K562 (cell line): Measurements from ENCODE around the gene GALNT18. TPM values are rescaled to one million over a fixed set of nuclear protein-coding genes. Genes with fewer than 3 reads are reported as not detected.

Source experiments
- ATAC-seq: fragments of 200-7000 bp; cut with Tn5 transposase; 3 replicates; pipeline ENCODE4 v1.9.1; 2020; ENCODE audit warnings: moderate library complexity
- BruUV-seq: library from RNA; stranded (reverse); fragments of 400-500 nt; replicated peaks from 2 replicates; lab custom pipeline; 2021; lab: Mats Ljungman, UMichigan
- CTCF ChIA-PET: fragments of 300-600 bp; formaldehyde crosslinking; extraction: SDS; loops from one replicate; lab custom pipeline; 2021; ENCODE audit warnings: low intra/inter-chr PET ratio; lab: Yijun Ruan, JAX
- POLR2A ChIA-PET: fragments of 300-600, 350-650 bp; sonication (Branson Sonifier 250); formaldehyde crosslinking; extraction: SDS; loops from one replicate; lab custom pipeline; 2021; ENCODE audit warnings: antibody characterized with exemption, inconsistent platforms; lab: Yijun Ruan, JAX
- DNase-seq, 4 experiments: peaks; one replicate each; pipeline versions ENCODE4 v3.0.0 to v3.0.0-alpha.2; 2011 to 2018; ENCODE audit warnings: low spot score in 3 of 4, mixed read lengths in 3 of 4; ENCODE audit errors: extremely low read depth in 1 of 4
- FAIRE-seq: peaks from 2 replicates; lab custom pipeline; 2011; peaks lifted over from hg19 to GRCh38; lab: Jason Lieb, UNC
- H2AFZ ChIP-seq: 2 replicates; pipeline ENCODE4 v1.6.0; 2011; ENCODE audit warnings: low read depth, low read length, control low read depth, inconsistent platforms
- H3K27ac ChIP-seq: fragments of 200-600 bp; 3 replicates; pipeline ENCODE4 v1.8.0; 2011; ENCODE audit warnings: low read depth, mild to moderate bottlenecking, control low read depth, inconsistent platforms, low read length, moderate library complexity, mixed read lengths; ENCODE audit errors: extremely low read depth
- H3K27me3 ChIP-seq, 2 experiments: fragments of 300-600 bp in 1 of 2; 2 replicates in 1 of 2; 3 replicates in 1 of 2; pipeline versions ENCODE4 v1.6.0 to v1.8.0; 2011; ENCODE audit warnings: inconsistent platforms in 2 of 2, low read length in 2 of 2, mild to moderate bottlenecking in 1 of 2, mixed read lengths in 1 of 2, moderate library complexity in 1 of 2; ENCODE audit not compliant: control insufficient read depth in 2 of 2, insufficient read depth in 2 of 2
- H3K36me3 ChIP-seq: fragments of 300-600 bp; 3 replicates; pipeline ENCODE4 v1.8.0; 2011; ENCODE audit warnings: mild to moderate bottlenecking, low read length, inconsistent platforms; ENCODE audit not compliant: control insufficient read depth, insufficient read depth
- H3K4me1 ChIP-seq, 2 experiments: fragments of 200-600 bp in 1 of 2; replicated peaks in 1 of 2; 2 replicates in 1 of 2; 3 replicates in 1 of 2; pipeline versions ENCODE4 v1.5.1 to v1.8.0; 2011; ENCODE audit warnings: inconsistent platforms in 2 of 2, low read length in 2 of 2, mild to moderate bottlenecking in 1 of 2, mixed read lengths in 1 of 2, moderate library complexity in 1 of 2; ENCODE audit not compliant: control insufficient read depth in 2 of 2, insufficient read depth in 2 of 2
- H3K4me2 ChIP-seq: 2 replicates; pipeline ENCODE4 v1.6.1; 2011; ENCODE audit warnings: low read length, control low read depth, inconsistent platforms, mixed read lengths; ENCODE audit not compliant: insufficient read depth
- H3K4me3 ChIP-seq: fragments of 200-600 bp; sonication (generic), shearing (Covaris generic); 2 replicates; pipeline ENCODE4 v1.5.1; 2016; ENCODE audit warnings: control low read depth, inconsistent platforms
- H3K79me2 ChIP-seq: fragments of 200-600 bp; 3 replicates; pipeline ENCODE4 v1.8.0; 2011; ENCODE audit warnings: low read length, inconsistent platforms; ENCODE audit not compliant: control insufficient read depth, insufficient read depth
- H3K9ac ChIP-seq, 2 experiments: 2 replicates each; pipeline versions ENCODE4 v1.6.0 to v1.6.1; 2011; ENCODE audit warnings: low read depth in 2 of 2, low read length in 2 of 2, control low read depth in 1 of 2, inconsistent platforms in 1 of 2, mild to moderate bottlenecking in 1 of 2, mixed read lengths in 1 of 2; ENCODE audit not compliant: insufficient read depth in 1 of 2
- H3K9me1 ChIP-seq: one replicate; pipeline ENCODE4 v1.6.0; 2011; ENCODE audit warnings: inconsistent platforms, mild to moderate bottlenecking, low read length, moderate library complexity; ENCODE audit not compliant: control insufficient read depth, insufficient read depth
- H3K9me3 ChIP-seq: replicated peaks from 2 replicates; pipeline ENCODE4 v1.5.1; 2011; ENCODE audit warnings: low read depth, low read length, inconsistent platforms; ENCODE audit not compliant: control insufficient read depth, insufficient read depth
- H4K20me1 ChIP-seq: replicated peaks from 2 replicates; pipeline ENCODE4 v1.6.1; 2011; ENCODE audit warnings: low read length, inconsistent platforms, mixed read lengths; ENCODE audit not compliant: control insufficient read depth, insufficient read depth
- CHD1 ChIP-seq: fragments of 200-600 bp; sonication (generic); IDR thresholded peaks from one replicate; pipeline ENCODE4 v1.6.1; 2012; ENCODE audit warnings: mild to moderate bottlenecking, moderate library complexity, low read length, inconsistent platforms
- NELFE ChIP-seq: IDR thresholded peaks from 2 replicates; pipeline ENCODE4 v1.6.1; 2011; ENCODE audit warnings: mild to moderate bottlenecking; ENCODE audit not compliant: insufficient read depth, insufficient read length
- NFXL1 ChIP-seq: fragments of 450-650 bp; formaldehyde crosslinking; IDR thresholded peaks from 2 replicates; pipeline ENCODE4 v1.4.0; 2021; ENCODE audit warnings: mild to moderate bottlenecking
- PATZ1 ChIP-seq: fragments of 250-450 bp; sonication (Bioruptor Pico); IDR thresholded peaks from 2 replicates; pipeline ENCODE4 v1.5.0; 2020; ENCODE audit warnings: mild to moderate bottlenecking, borderline replicate concordance
- PCBP1 ChIP-seq: fragments of 200-400 bp; formaldehyde crosslinking; IDR thresholded peaks from 2 replicates; pipeline ENCODE4 v1.6.1; 2018; ENCODE audit warnings: mild to moderate bottlenecking, low read depth, low read length; ENCODE audit not compliant: poor library complexity, severe bottlenecking
- RBFOX2 ChIP-seq: fragments of 200-400 bp; formaldehyde crosslinking; IDR thresholded peaks from 2 replicates; pipeline ENCODE4 v1.6.1; 2017; ENCODE audit warnings: low read depth, mild to moderate bottlenecking, low read length, moderate library complexity
- TFE3 ChIP-seq: fragments of 450-650 bp; formaldehyde crosslinking; IDR thresholded peaks from 2 replicates; pipeline ENCODE4 v1.4.0; 2020; ENCODE audit warnings: mild to moderate bottlenecking, mixed read lengths
- ZBTB34 ChIP-seq: fragments of 250-450 bp; sonication (Bioruptor Pico); IDR thresholded peaks from 2 replicates; pipeline ENCODE4 v1.8.0; 2021; ENCODE audit warnings: mild to moderate bottlenecking, moderate library complexity
- ZNF311 ChIP-seq: fragments of 250-450 bp; sonication (Bioruptor Pico); IDR thresholded peaks from 2 replicates; pipeline ENCODE4 v1.4.0; 2020; ENCODE audit warnings: mild to moderate bottlenecking, moderate library complexity
- WGBS: fragments of 100-300 bp; shearing (Covaris generic); methylation state at CpG from one replicate; pipeline ENCODE4 v1.1.6; 2016; ENCODE audit warnings: low coverage, mixed read lengths; ENCODE audit not compliant: insufficient coverage; ENCODE audit errors: missing lambda C conversion rate; 5-methylcytosine and 5-hydroxymethylcytosine counted together
- in situ Hi-C: fragments of 300-500 bp; cut with MboI; formaldehyde crosslinking; loops from 4 replicates; pipeline ENCODE4 v1.15.0; 2018; ENCODE audit warnings: inconsistent platforms, mixed read lengths
- intact Hi-C: fragments of 100-400 bp; cut with micrococcal nuclease; formaldehyde crosslinking; loops from 2 replicates; pipeline ENCODE4 v1.14.2; 2022
- polyA plus RNA-seq, 8 experiments: library from polyadenylated mRNA; depleted of rRNA in 4 of 8; stranded (reverse) in 5 of 8; unstranded in 3 of 8; fragments of >200 nt; fragmentation: Nextera tagmentation in 2 of 8; fragmentation: Illumina TruSeq in 1 of 8; extraction: Ambion mirVana in 2 of 8; extraction: Trizol in 1 of 8; gene quantifications; 2 replicates each; pipeline versions ENCODE4 v1.2.1 to v1.2.3, GENCODE V29; 2011 to 2014; ENCODE audit warnings: inconsistent platforms in 1 of 8, missing spikeins in 1 of 8
- total RNA-seq, 7 experiments: library from RNA; depleted of rRNA in 6 of 7; stranded (reverse); fragments of >200 nt in 6 of 7; fragmentation: Illumina TruSeq in 2 of 7; extraction: Trizol in 2 of 7; gene quantifications; 2 replicates each; pipeline versions ENCODE4 v1.2.1 to v1.2.3, GENCODE V29; 2011 to 2021; ENCODE audit warnings: low replicate concordance in 1 of 7

GALNT18 gene
- total and polyA plus RNA-seq, 9 of the 15 experiments (the other 6 are each of a cell fraction or from before 2014, with no cell fraction given), result not detected

GRCh38 chr11:11408436-11409221 is 213.2 kb downstream of the GALNT18 start (continued):
- no peak for TF ChIP-seq ZBTB34
- TF ChIP-seq NELFE, result no peak
- no peak for TF ChIP-seq TFE3 (CRISPR knock-in tag)
- TF ChIP-seq CHD1, result no peak
- TF ChIP-seq NFXL1 (CRISPR knock-in tag), result no peak
- TF ChIP-seq, all 486 proteins: peak for 0

GRCh38 chr11:11407763-11408084 is 214.1 kb downstream of the GALNT18 start:
- H3K36me3 ChIP-seq, result no peaks in the 10 kb centered on the region
- H3K9me1 ChIP-seq, result no peaks in the 10 kb centered on the region
- no peak overlapping the region for H3K9ac ChIP-seq
- H3K79me2 ChIP-seq, result no peaks in the 10 kb centered on the region
- H4K20me1 ChIP-seq, result 0 out of 2 replicates have a peak, but pooled peaks cover 5% of the 10 kb centered on the region
- CTCF ChIA-PET, result no interaction called here
- POLR2A ChIA-PET, result no interaction called here
- peaks cover 23 to 56% of the 10 kb centered on the region in 2 experiments; a peak in 4 of 5 replicates for H3K27me3 ChIP-seq
- H3K4me3 ChIP-seq, result no peak overlapping the region
- no peaks in the 10 kb centered on the region for H3K9me3 ChIP-seq
- no peaks in the 10 kb centered on the region for H3K4me1 ChIP-seq
- FAIRE-seq (no peak), ATAC-seq (no peak), DNase-seq (no peak)
- in situ Hi-C loops (no loop called here), intact Hi-C loops (no loop called here)
- 0% methylated on average over 5 of the region's 5 CpGs for WGBS
- no TSS peak for BruUV-seq
- no peak overlapping the region for H2AFZ ChIP-seq
- H3K27ac ChIP-seq, result no peak overlapping the region
- no peak overlapping the region for H3K4me2 ChIP-seq
- TF ChIP-seq ZNF311 (CRISPR knock-in tag) (no peak), PCBP1 (no peak), RBFOX2 (no peak), PATZ1 (CRISPR knock-in tag) (no peak)
